ENCODE measurements around the gene CHID1. TPM values are rescaled to one million over a fixed set of nuclear protein-coding genes. Genes with fewer than 3 reads are reported as not detected.

CHID1 gene
- total and polyA plus RNA-seq, 3 donors from 2014 or later = 134 to 176 (median 146) TPM

GRCh38 chr11:827146-827896 lies 83.3 kb downstream of the CHID1 start:
- Histone ChIP-seq H3K36me3 (ENCODE audit: low read depth, missing control alignments) (no peaks in the 10 kb centered on the region), H3K4me1 (peaks cover 28% of the 10 kb centered on the region), H3K4me3 (no peak overlapping the region), H3K27ac (no peak overlapping the region), H3K27me3 (no peaks in the 10 kb centered on the region), H3K9me3 (no peaks in the 10 kb centered on the region)
- TF ChIP-seq POLR2A (IDR thresholded peaks at IDR 0.05) = no peak
- no peak for DNase-seq
- intact Hi-C loops (cut with DNase I; ENCODE audit: low total_unique reads) = no loop called here
- 19 to 26% methylated on average over 14 to 38 of the region's 66 CpGs for WGBS, 2 donors

- Histone ChIP-seq H3K4me1 (peaks cover 26% of the 10 kb centered on the region), H3K27ac (no peak overlapping the region), H3K9me3 (no peaks in the 10 kb centered on the region), H3K27me3 (no peaks in the 10 kb centered on the region), H3K36me3 (ENCODE audit: low read depth, missing control alignments) (no peaks in the 10 kb centered on the region), H3K4me3 (no peak overlapping the region)
- intact Hi-C loops (cut with DNase I; ENCODE audit: low total_unique reads) = no loop called here
- WGBS, 2 donors = 6 to 10% methylated on average over 11 to 22 of the region's 22 CpGs
- DNase-seq = no peak
- TF ChIP-seq CTCF (IDR thresholded peaks at IDR 0.05) (no peak), POLR2A (IDR thresholded peaks at IDR 0.05) (no peak)
Measured at GRCh38 chr11:826836-827145, 83.8 kb downstream of the CHID1 start.

GRCh38 chr11:826227-826621 lies 84.4 kb downstream of the CHID1 start:
- H3K27me3 ChIP-seq = no peaks in the 10 kb centered on the region
- intact Hi-C loops (cut with DNase I; ENCODE audit: low total_unique reads) = no loop called here
- no peak overlapping the region for H3K4me3 ChIP-seq
- no peak for DNase-seq
- no peak overlapping the region for H3K27ac ChIP-seq
- WGBS, 2 donors = 62 to 85% methylated on average over 7 to 9 of the region's 9 CpGs
- no peak for TF ChIP-seq CTCF (IDR thresholded peaks at IDR 0.05)
- TF ChIP-seq POLR2A (IDR thresholded peaks at IDR 0.05) = no peak
- H3K36me3 ChIP-seq (ENCODE audit: low read depth, missing control alignments) = no peaks in the 10 kb centered on the region
- H3K9me3 ChIP-seq = no peaks in the 10 kb centered on the region
- peaks cover 32% of the 10 kb centered on the region for H3K4me1 ChIP-seq

GRCh38 chr11:825366-826226 lies 85.0 kb downstream of the CHID1 start:
- no peak overlapping the region for H3K27ac ChIP-seq
- TF ChIP-seq POLR2A (IDR thresholded peaks at IDR 0.05) (no peak), CTCF (IDR thresholded peaks at IDR 0.05) (no peak)
- no peaks in the 10 kb centered on the region for H3K27me3 ChIP-seq
- 81 to 83% methylated on average over 8 to 12 of the region's 12 CpGs for WGBS, 2 donors
- peaks cover 33% of the 10 kb centered on the region for H3K4me1 ChIP-seq
- intact Hi-C loops (cut with DNase I; ENCODE audit: low total_unique reads) = no loop called here
- H3K9me3 ChIP-seq = no peaks in the 10 kb centered on the region
- H3K36me3 ChIP-seq (ENCODE audit: low read depth, missing control alignments) = no peaks in the 10 kb centered on the region
- H3K4me3 ChIP-seq = no peak overlapping the region
- no peak for DNase-seq

- DNase-seq = no peak
- Histone ChIP-seq H3K4me1 (peaks cover 30% of the 10 kb centered on the region), H3K27me3 (no peaks in the 10 kb centered on the region), H3K4me3 (no peak overlapping the region), H3K36me3 (ENCODE audit: low read depth, missing control alignments) (no peaks in the 10 kb centered on the region), H3K9me3 (no peaks in the 10 kb centered on the region), H3K27ac (no peak overlapping the region)
- intact Hi-C loops (cut with DNase I; ENCODE audit: low total_unique reads) = no loop called here
- 54 to 63% methylated on average over 8 to 11 of the region's 11 CpGs for WGBS, 2 donors
- TF ChIP-seq CTCF (IDR thresholded peaks at IDR 0.05) (no peak), POLR2A (IDR thresholded peaks at IDR 0.05) (no peak)
Measured at GRCh38 chr11:824942-825341, 85.7 kb downstream of the CHID1 start.
